ENCODE data around the gene COL18A1. TPM values are rescaled to one million over a fixed set of nuclear protein-coding genes. Genes with fewer than 3 reads are reported as not detected.

The COL18A1 gene
- polyA plus RNA-seq, 2 of the 4 experiments (the other 2 are of a cell fraction), result 17.3 to 88.4 TPM

DNA sequence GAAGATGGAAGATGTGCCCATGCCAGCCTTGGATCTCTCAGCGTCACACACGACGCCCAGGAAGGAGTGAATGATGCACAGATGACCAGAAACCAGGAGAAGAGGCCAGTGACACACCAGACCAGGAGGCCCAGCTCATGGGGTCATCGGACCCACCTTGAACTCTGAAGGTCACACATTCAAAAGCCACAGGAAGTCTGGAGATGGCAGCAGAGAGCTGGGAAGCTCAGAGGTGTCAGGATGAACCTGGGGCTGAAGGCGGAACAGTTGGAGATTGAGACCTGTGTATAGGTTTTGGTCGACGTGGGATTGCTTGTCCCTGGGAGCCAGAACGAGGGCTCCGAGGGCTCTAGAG is 93.7 kb downstream of the COL18A1 start:
- TF ChIP-seq CBX8 (IDR thresholded peaks at IDR 0.05) (no peak), BHLHE40 (IDR thresholded peaks at IDR 0.05; ENCODE audit: low read depth, low read length) (no peak), JUN (IDR thresholded peaks at IDR 0.05) (no peak), TP53 (CRISPR knock-in tag; IDR thresholded peaks at IDR 0.05) (no peak), RAD21 (conservative IDR thresholded peaks at IDR 0.05 in 1 of 2, IDR thresholded peaks at IDR 0.05 in 1 of 2) (no peak), RNF2 (IDR thresholded peaks at IDR 0.05; ENCODE audit: borderline replicate concordance, low read depth) (no peak)
- TF ChIP-seq, protein P1, sequence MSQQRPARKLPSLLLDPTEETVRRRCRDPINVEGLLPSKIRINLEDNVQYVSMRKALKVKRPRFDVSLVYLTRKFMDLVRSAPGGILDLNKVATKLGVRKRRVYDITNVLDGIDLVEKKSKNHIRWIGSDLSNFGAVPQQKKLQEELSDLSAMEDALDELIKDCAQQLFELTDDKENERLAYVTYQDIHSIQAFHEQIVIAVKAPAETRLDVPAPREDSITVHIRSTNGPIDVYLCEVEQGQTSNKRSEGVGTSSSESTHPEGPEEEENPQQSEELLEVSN (IDR thresholded peaks at IDR 0.05; ENCODE audit: borderline replicate concordance, low read depth), result no peak
- no peak for FAIRE-seq
- 95% methylated on average over 9 of the region's 9 CpGs for WGBS (ENCODE audit: missing lambda C conversion rate)
- ChIA-PET POLR2A (no interaction called here), CTCF (interaction anchor here (1.4 kb wide), 1 partner anchor 23 kb away, joined by 3 read pairs; no protein-coding TSS in a partner anchor)
- no peak for ATAC-seq
- Histone ChIP-seq H3K27ac (no peak overlapping the region), H3K9me3 (no peaks in the 10 kb centered on the region), H3K4me3 (no peak overlapping the region), H3K4me2 (no peak overlapping the region), H3K4me1 (no peaks in the 10 kb centered on the region)
- no peak for DNase-seq (ENCODE audit: low read depth in 1 of 2, low spot score in 1 of 2)

DNA sequence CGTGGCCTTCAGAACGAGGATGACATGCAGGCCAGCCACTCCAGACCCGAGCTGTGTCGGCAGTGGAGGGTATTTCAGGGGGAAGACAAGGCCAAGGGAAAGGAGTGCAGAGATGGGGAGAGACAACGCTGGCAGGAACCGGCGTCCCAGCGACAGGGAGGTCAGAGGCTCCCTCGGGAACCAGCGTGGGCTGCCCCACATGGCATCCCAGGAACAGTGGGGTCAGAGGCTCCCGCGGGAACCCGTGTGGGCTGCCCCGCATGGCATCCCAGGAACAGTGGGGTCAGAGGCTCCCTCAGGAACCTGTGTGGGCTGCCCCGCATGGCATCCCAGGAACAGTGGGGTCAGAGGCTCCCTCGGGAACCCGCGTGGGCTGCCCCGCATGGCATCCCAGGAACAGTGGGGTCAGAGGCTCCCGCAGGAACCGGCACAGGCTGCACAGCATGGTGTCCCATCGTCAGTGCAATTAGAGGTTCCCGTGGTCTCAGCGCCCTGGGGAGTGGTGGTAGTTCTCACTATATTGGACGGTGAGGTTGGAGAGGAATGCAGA is 94.3 kb downstream of the COL18A1 start:
- no peaks in the 10 kb centered on the region for H3K4me1 ChIP-seq
- FAIRE-seq, result no peak
- ChIA-PET CTCF (interaction anchor here (1.4 kb wide), 1 partner anchor 23 kb away, joined by 3 read pairs; no protein-coding TSS in a partner anchor), POLR2A (no interaction called here)
- TF ChIP-seq NPAS2 (CRISPR knock-in tag; IDR thresholded peaks at IDR 0.05; ENCODE audit: borderline replicate concordance), result no peak
- TF ChIP-seq PHF8 (IDR thresholded peaks at IDR 0.05; ENCODE audit: borderline replicate concordance, low read depth), result no peak
- TF ChIP-seq, protein P1 (IDR thresholded peaks at IDR 0.05; ENCODE audit: borderline replicate concordance, low read depth), result no peak
- TF ChIP-seq HOXB5 (CRISPR knock-in tag; IDR thresholded peaks at IDR 0.05), result no peak
- no peak for TF ChIP-seq BHLHE40 (IDR thresholded peaks at IDR 0.05; ENCODE audit: low read depth, low read length)
- TF ChIP-seq CHD2 (IDR thresholded peaks at IDR 0.05; ENCODE audit: low read length, partially characterized antibody), result no peak
- TF ChIP-seq, protein P2, sequence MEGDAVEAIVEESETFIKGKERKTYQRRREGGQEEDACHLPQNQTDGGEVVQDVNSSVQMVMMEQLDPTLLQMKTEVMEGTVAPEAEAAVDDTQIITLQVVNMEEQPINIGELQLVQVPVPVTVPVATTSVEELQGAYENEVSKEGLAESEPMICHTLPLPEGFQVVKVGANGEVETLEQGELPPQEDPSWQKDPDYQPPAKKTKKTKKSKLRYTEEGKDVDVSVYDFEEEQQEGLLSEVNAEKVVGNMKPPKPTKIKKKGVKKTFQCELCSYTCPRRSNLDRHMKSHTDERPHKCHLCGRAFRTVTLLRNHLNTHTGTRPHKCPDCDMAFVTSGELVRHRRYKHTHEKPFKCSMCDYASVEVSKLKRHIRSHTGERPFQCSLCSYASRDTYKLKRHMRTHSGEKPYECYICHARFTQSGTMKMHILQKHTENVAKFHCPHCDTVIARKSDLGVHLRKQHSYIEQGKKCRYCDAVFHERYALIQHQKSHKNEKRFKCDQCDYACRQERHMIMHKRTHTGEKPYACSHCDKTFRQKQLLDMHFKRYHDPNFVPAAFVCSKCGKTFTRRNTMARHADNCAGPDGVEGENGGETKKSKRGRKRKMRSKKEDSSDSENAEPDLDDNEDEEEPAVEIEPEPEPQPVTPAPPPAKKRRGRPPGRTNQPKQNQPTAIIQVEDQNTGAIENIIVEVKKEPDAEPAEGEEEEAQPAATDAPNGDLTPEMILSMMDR (IDR thresholded peaks at IDR 0.05), result no peak
- no peak for TF ChIP-seq SREBF2 (IDR thresholded peaks at IDR 0.05)
- TF ChIP-seq CEBPB (IDR thresholded peaks at IDR 0.05), result no peak
- no peak for TF ChIP-seq MAFK (IDR thresholded peaks at IDR 0.05; ENCODE audit: partially characterized antibody)
- TF ChIP-seq GATA3 (IDR thresholded peaks at IDR 0.05; ENCODE audit: borderline replicate concordance), result no peak
- TF ChIP-seq CBX8 (IDR thresholded peaks at IDR 0.05), result no peak
- no peak for TF ChIP-seq TP53 (CRISPR knock-in tag; IDR thresholded peaks at IDR 0.05)
- TF ChIP-seq ZC3H11A (IDR thresholded peaks at IDR 0.05), result no peak
- TF ChIP-seq ZSCAN20 (CRISPR knock-in tag; IDR thresholded peaks at IDR 0.05), result no peak
- TF ChIP-seq, protein P3, sequence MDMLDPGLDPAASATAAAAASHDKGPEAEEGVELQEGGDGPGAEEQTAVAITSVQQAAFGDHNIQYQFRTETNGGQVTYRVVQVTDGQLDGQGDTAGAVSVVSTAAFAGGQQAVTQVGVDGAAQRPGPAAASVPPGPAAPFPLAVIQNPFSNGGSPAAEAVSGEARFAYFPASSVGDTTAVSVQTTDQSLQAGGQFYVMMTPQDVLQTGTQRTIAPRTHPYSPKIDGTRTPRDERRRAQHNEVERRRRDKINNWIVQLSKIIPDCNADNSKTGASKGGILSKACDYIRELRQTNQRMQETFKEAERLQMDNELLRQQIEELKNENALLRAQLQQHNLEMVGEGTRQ (IDR thresholded peaks at IDR 0.05), result no peak
- no peak for TF ChIP-seq NR3C1 (IDR thresholded peaks at IDR 0.05)
- no peak overlapping the region for H3K4me2 ChIP-seq
- no peaks in the 10 kb centered on the region for H3K9me3 ChIP-seq
- WGBS (ENCODE audit: missing lambda C conversion rate), result 93% methylated on average over 14 of the region's 25 CpGs
- DNase-seq (ENCODE audit: low read depth in 1 of 2, low spot score in 1 of 2), result no peak
- no peak overlapping the region for H3K4me3 ChIP-seq
- ATAC-seq, result no peak
- H3K27ac ChIP-seq, result no peak overlapping the region

All from A549 (cell line).